H1 (cell line): ENCODE data around the gene RPUSD4. TPM values are rescaled to one million over a fixed set of nuclear protein-coding genes. Genes with fewer than 3 reads are reported as not detected.

Experiments
- CTCF ChIA-PET: fragments of 300-600 bp; sonication (Branson Sonifier 250); formaldehyde crosslinking; loops from one replicate; lab custom pipeline; 2021; ENCODE audit not compliant: partially characterized antibody; lab: Charles Lee
- POLR2A ChIA-PET: fragments of 300-600 bp; sonication (Branson Sonifier 250); formaldehyde crosslinking; loops from one replicate; lab custom pipeline; 2021; ENCODE audit warnings: inconsistent platforms; ENCODE audit not compliant: partially characterized antibody; lab: Charles Lee
- DNase-seq, 2 experiments: peaks; one replicate each; pipeline versions ENCODE4 v3.0.0 to v3.0.0-alpha.2; 2010 to 2022; ENCODE audit warnings: low spot score in 2 of 2, low read depth in 1 of 2, mixed read lengths in 1 of 2
- FAIRE-seq: peaks from 2 replicates; lab custom pipeline; 2011; peaks lifted over from hg19 to GRCh38; lab: Jason Lieb, UNC
- H2AFZ ChIP-seq: 2 replicates; pipeline ENCODE4 v1.8.1; 2012; ENCODE audit warnings: low read length, inconsistent platforms
- H2AK5ac ChIP-seq: 2 replicates; pipeline ENCODE4 v1.6.1; 2013; ENCODE audit warnings: low read depth, low read length
- H2BK120ac ChIP-seq: replicated peaks from 2 replicates; pipeline ENCODE3; 2013; ENCODE audit warnings: low read depth, low read length, inconsistent platforms
- H2BK12ac ChIP-seq: 2 replicates; pipeline ENCODE4 v1.6.1; 2013; ENCODE audit warnings: low read depth, low read length
- H2BK15ac ChIP-seq: 2 replicates; pipeline ENCODE4 v1.6.1; 2013; ENCODE audit warnings: low read length
- H2BK20ac ChIP-seq: 2 replicates; pipeline ENCODE4 v1.6.1; 2013; ENCODE audit warnings: low read length
- H2BK5ac ChIP-seq: 2 replicates; pipeline ENCODE4 v1.6.1; 2013; ENCODE audit warnings: low read depth, low read length
- H3K14ac ChIP-seq: 2 replicates; pipeline ENCODE4 v1.6.1; 2013; ENCODE audit warnings: inconsistent platforms; ENCODE audit not compliant: insufficient read length
- H3K18ac ChIP-seq: 2 replicates; pipeline ENCODE4 v1.6.1; 2013; ENCODE audit warnings: low read length; ENCODE audit errors: extremely low read depth
- H3K23ac ChIP-seq: 2 replicates; pipeline ENCODE4 v1.6.1; 2013; ENCODE audit warnings: inconsistent platforms; ENCODE audit not compliant: insufficient read length
- H3K23me2 ChIP-seq: 2 replicates; pipeline ENCODE4 v1.6.1; 2013; ENCODE audit warnings: low read depth, low read length
- H3K27ac ChIP-seq: 2 replicates; pipeline ENCODE4 v1.6.1; 2011; ENCODE audit warnings: low read depth, low read length, inconsistent platforms
- H3K27me3 ChIP-seq, 4 experiments: replicated peaks in 1 of 4; 1 replicate in 1 of 4; 2 replicates in 3 of 4; pipeline versions ENCODE4 v1.6.1 to v1.8.1; 2011 to 2013; ENCODE audit warnings: low read length in 3 of 4, mild to moderate bottlenecking in 3 of 4, inconsistent platforms in 2 of 4, mixed read lengths in 2 of 4, moderate library complexity in 1 of 4; ENCODE audit not compliant: control insufficient read depth in 3 of 4, insufficient read depth in 3 of 4; ENCODE audit errors: extremely low read depth in 1 of 4
- H3K36me3 ChIP-seq, 4 experiments: 2 replicates each; pipeline versions ENCODE4 v1.6.1 to v1.8.1; 2011 to 2013; ENCODE audit warnings: mild to moderate bottlenecking in 4 of 4, low read length in 3 of 4, moderate library complexity in 2 of 4, control low read depth in 1 of 4, inconsistent platforms in 1 of 4; ENCODE audit not compliant: insufficient read depth in 4 of 4, control insufficient read depth in 2 of 4
- H3K4ac ChIP-seq: replicated peaks from 2 replicates; pipeline ENCODE3; 2013; ENCODE audit warnings: low read length, low read depth, mixed read lengths, inconsistent platforms; ENCODE audit not compliant: insufficient read length
- H3K4me1 ChIP-seq, 4 experiments: replicated peaks in 1 of 4; 1 replicate in 1 of 4; 2 replicates in 3 of 4; pipeline versions ENCODE4 v1.6.1 to v1.8.1; 2011 to 2013; ENCODE audit warnings: low read length in 3 of 4, inconsistent platforms in 2 of 4, mixed read lengths in 1 of 4; ENCODE audit not compliant: insufficient read depth in 4 of 4, control insufficient read depth in 3 of 4
- H3K4me2 ChIP-seq, 2 experiments: 2 replicates each; pipeline versions ENCODE4 v1.6.1 to v1.8.1; 2011 to 2013; ENCODE audit warnings: low read depth in 2 of 2, low read length in 2 of 2, control low read depth in 1 of 2, inconsistent platforms in 1 of 2, mild to moderate bottlenecking in 1 of 2; ENCODE audit not compliant: insufficient read depth in 1 of 2
- H3K4me3 ChIP-seq, 4 experiments: fragments of 200-600, 300-600 bp in 1 of 4; sonication (generic), shearing (Covaris generic), sonication (Bioruptor Twin) in 1 of 4; 2 replicates each; pipeline versions ENCODE4 v1.5.1 to v1.8.1; 2011 to 2016; ENCODE audit warnings: low read length in 4 of 4, low read depth in 3 of 4, control low read depth in 2 of 4, inconsistent platforms in 2 of 4, mild to moderate bottlenecking in 2 of 4, mixed read lengths in 1 of 4, moderate library complexity in 1 of 4; ENCODE audit not compliant: insufficient read depth in 2 of 4; ENCODE audit errors: extremely low read depth in 1 of 4
- H3K56ac ChIP-seq: replicated peaks from 2 replicates; pipeline ENCODE3; 2013; ENCODE audit warnings: low read depth, mild to moderate bottlenecking, mixed read lengths, low read length, inconsistent platforms; ENCODE audit not compliant: insufficient read length
- H3K79me1 ChIP-seq: 2 replicates; pipeline ENCODE4 v1.6.1; 2013; ENCODE audit warnings: low read depth, low read length, control low read depth
- H3K79me2 ChIP-seq, 2 experiments: 2 replicates each; pipeline versions ENCODE4 v1.6.1 to v1.8.1; 2012 to 2013; ENCODE audit warnings: low read length in 2 of 2, mild to moderate bottlenecking in 2 of 2, inconsistent platforms in 1 of 2; ENCODE audit not compliant: insufficient read depth in 2 of 2, control insufficient read depth in 1 of 2
- H3K9ac ChIP-seq, 4 experiments: replicated peaks in 1 of 4; 1 replicate in 1 of 4; 2 replicates in 3 of 4; pipeline versions ENCODE4 v1.6.1 to v1.8.1; 2011 to 2013; ENCODE audit warnings: low read depth in 3 of 4, low read length in 3 of 4, control low read depth in 2 of 4, mild to moderate bottlenecking in 2 of 4, moderate library complexity in 2 of 4, inconsistent platforms in 1 of 4; ENCODE audit errors: extremely low read depth in 1 of 4
- H3K9me3 ChIP-seq, 2 experiments: 2 replicates each; pipeline versions ENCODE4 v1.6.1 to v1.8.1; 2012 to 2013; ENCODE audit warnings: mild to moderate bottlenecking in 2 of 2, moderate library complexity in 2 of 2, control low read depth in 1 of 2, inconsistent platforms in 1 of 2, low read depth in 1 of 2, low read length in 1 of 2, mixed read lengths in 1 of 2; ENCODE audit not compliant: insufficient read depth in 2 of 2
- H4K20me1 ChIP-seq, 2 experiments: replicated peaks in 1 of 2; 2 replicates each; pipeline versions ENCODE3 to v1.8.1; 2011 to 2013; ENCODE audit warnings: inconsistent platforms in 2 of 2, low read length in 2 of 2, mild to moderate bottlenecking in 1 of 2; ENCODE audit not compliant: insufficient read depth in 2 of 2, control insufficient read depth in 1 of 2
- H4K5ac ChIP-seq: 2 replicates; pipeline ENCODE4 v1.6.1; 2013; ENCODE audit warnings: low read length, low read depth, mixed read lengths, inconsistent platforms; ENCODE audit not compliant: insufficient read length
- H4K8ac ChIP-seq: 2 replicates; pipeline ENCODE4 v1.8.0; 2013; ENCODE audit warnings: mild to moderate bottlenecking, moderate library complexity, low read length, inconsistent platforms; ENCODE audit not compliant: insufficient read depth; ENCODE audit errors: extremely low read depth
- H4K91ac ChIP-seq: replicated peaks from 2 replicates; pipeline ENCODE3; 2013; ENCODE audit warnings: low read length, mixed read lengths, inconsistent platforms; ENCODE audit not compliant: insufficient read length
- CHD2 ChIP-seq: IDR thresholded peaks from 2 replicates; pipeline ENCODE4 v1.6.1; 2012; ENCODE audit warnings: low read length, improper control_type of control experiment
- GABPA ChIP-seq: IDR thresholded peaks from 2 replicates; pipeline ENCODE4 v1.6.1; 2011; ENCODE audit warnings: mild to moderate bottlenecking, low read length, moderate library complexity, borderline replicate concordance; ENCODE audit not compliant: insufficient read depth
- POLR2A ChIP-seq, 2 experiments: IDR thresholded peaks; 1 replicate in 1 of 2; 2 replicates in 1 of 2; pipeline ENCODE4 v1.6.1; 2011; ENCODE audit warnings: low read depth in 2 of 2, low read length in 2 of 2, mild to moderate bottlenecking in 2 of 2; ENCODE audit errors: control extremely low read depth in 1 of 2
- WGBS, 2 experiments: shearing (Covaris generic) in 1 of 2; methylation state at CpG; one replicate each; pipeline versions ENCODE4 v1.1.6 to v1.1.7; 2013 to 2015; ENCODE audit warnings: low lambda C conversion rate in 2 of 2, mixed read lengths in 2 of 2, inconsistent platforms in 1 of 2, low coverage in 1 of 2, missing lambda C conversion rate in 1 of 2; ENCODE audit not compliant: insufficient replicate concordance in 2 of 2, insufficient coverage in 1 of 2, insufficient read length in 1 of 2; ENCODE audit errors: extremely low coverage in 1 of 2, missing lambda C conversion rate in 1 of 2; 5-methylcytosine and 5-hydroxymethylcytosine counted together
- polyA plus RNA-seq, 7 experiments: library from polyadenylated mRNA; depleted of rRNA in 3 of 7; stranded (reverse) in 5 of 7; unstranded in 2 of 7; fragments of >200 nt in 5 of 7; fragments of 200-250 nt in 2 of 7; gene quantifications; 1 replicate in 5 of 7; 2 replicates in 1 of 7; 4 replicates in 1 of 7; pipeline versions ENCODE4 v1.2.1 to v1.2.3, GENCODE V29; 2011 to 2013; ENCODE audit warnings: missing spikeins in 2 of 7, mixed read lengths in 2 of 7
- total RNA-seq: library from RNA; stranded (reverse); fragmentation: NEBNext Ultra II Directional; extraction: Animal tissue kit (Norgen Biotek cat#: 25700); gene quantifications from 2 replicates; pipeline ENCODE4 v1.2.1, GENCODE V29; 2021

RPUSD4 gene
- total and polyA plus RNA-seq, 2 of the 8 experiments (the other 6 are each of a cell fraction or from before 2014, with no cell fraction given): 36.1 to 50.7 TPM

DNA sequence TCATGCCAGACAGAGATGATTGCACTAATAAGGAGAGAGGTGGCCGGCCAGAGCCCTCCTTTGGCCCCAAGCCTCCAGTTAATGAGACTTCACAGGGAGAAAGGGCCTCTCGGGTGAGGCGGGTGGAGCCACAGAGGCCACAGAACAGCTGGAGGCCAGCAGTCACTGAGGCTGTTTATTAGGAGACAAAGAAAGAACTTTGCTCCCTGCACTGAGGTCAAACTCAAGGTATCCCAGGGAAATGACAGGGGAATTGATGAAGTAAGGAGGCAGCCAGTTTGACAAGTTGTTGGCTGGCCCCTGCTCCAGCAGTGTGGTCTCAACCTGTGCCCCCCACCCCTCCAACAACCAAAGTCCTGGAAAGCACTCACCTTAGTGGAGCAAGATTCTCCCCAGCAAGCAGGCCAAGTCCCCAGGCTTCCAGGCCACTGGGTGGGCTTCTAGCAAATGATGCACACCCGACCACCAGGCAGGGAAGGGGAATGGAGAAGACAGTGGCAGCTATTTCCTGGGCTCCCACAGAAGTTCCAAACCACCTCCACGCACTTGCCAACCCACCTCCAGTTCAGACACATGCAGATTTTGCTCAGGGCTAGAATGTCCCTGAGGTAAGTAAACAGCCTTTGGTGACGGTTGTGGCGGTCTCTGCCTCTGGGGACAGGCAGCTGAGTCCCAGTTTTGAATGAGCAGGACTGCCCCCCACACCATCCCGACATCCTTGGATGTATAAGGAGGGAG, 53.2 kb downstream of the RPUSD4 start:
- Histone ChIP-seq H2AK5ac (no peak overlapping the region), H3K4me1 (peaks cover 15 to 30% (median 25%) of the 10 kb centered on the region in 4 experiments), H3K4me3 (no peak overlapping the region), H3K27me3 (no peaks in the 10 kb centered on the region; a peak in 1 of 7 replicates), H2AFZ (no peak overlapping the region), H4K91ac (no peak overlapping the region), H3K9ac (no peak overlapping the region), H3K36me3 (no peaks in the 10 kb centered on the region), H2BK5ac (no peak overlapping the region), H2BK120ac (no peak overlapping the region), H3K9me3 (no peaks in the 10 kb centered on the region), H3K23me2 (no peaks in the 10 kb centered on the region; the same call in 1 of the 2 replicates), H3K56ac (no peak overlapping the region), H4K20me1 (no peaks in the 10 kb centered on the region), H3K79me2 (no peaks in the 10 kb centered on the region), H3K18ac (peak overlapping the region; percentile 56; the same call in 1 of the 2 replicates), H3K79me1 (no peaks in the 10 kb centered on the region; the same call in 1 of the 2 replicates), H3K23ac (no peak overlapping the region), H2BK12ac (peak overlapping the region; percentile 96; the same call in 1 of the 2 replicates), H4K5ac (no peak overlapping the region), H3K4me2 (peak overlapping the region in 1 of 2 experiments; percentile 6; a peak in 2 of 4 replicates), H4K8ac (no peak overlapping the region), H2BK15ac (0 out of 2 replicates have a peak overlapping the region, but pooled peaks have one; percentile 72), H3K4ac (no peak overlapping the region), H3K27ac (no peak overlapping the region), H3K14ac (no peak overlapping the region), H2BK20ac (0 out of 2 replicates have a peak overlapping the region, but pooled peaks have one; percentile 0)
- TF ChIP-seq GABPA: no peak
- no peak for TF ChIP-seq CHD2
- TF ChIP-seq POLR2A (IDR thresholded peaks at IDR 0.05; ENCODE audit: control extremely low read depth in 1 of 2, low read depth in 2 of 2, low read length in 2 of 2): no peak
- ChIA-PET CTCF (interaction anchor here (1.3 to 1.4 kb wide), 2 partner anchors 11 to 35 kb away, joined by 3 read pairs; no protein-coding TSS in a partner anchor), POLR2A (interaction anchor here (1.4 kb wide), 3 partner anchors 11 to 229 kb away, joined by 3 to 5 read pairs (median 3); no protein-coding TSS in a partner anchor)
- FAIRE-seq (no peak), DNase-seq (no peak)
- 82% methylated on average over 8 of the region's 8 CpGs; no CpG with 5 or more reads in 1 of the 2 experiments for WGBS, 2 experiments
